Mucosa of rectum (tissue), 2 donors: ENCODE results near the gene CREM.

ENCODE experiments used
- H3K27ac ChIP-seq, 2 donors: one replicate each; pipeline ENCODE4 v1.7.0; 2013; ENCODE audit warnings: inconsistent platforms in 2 of 2, low read depth in 2 of 2, low read length in 2 of 2
- H3K27me3 ChIP-seq, 2 donors: one replicate each; pipeline ENCODE4 v1.7.0; 2013; ENCODE audit warnings: low read length in 2 of 2; ENCODE audit not compliant: control insufficient read depth in 2 of 2, insufficient read depth in 2 of 2
- H3K36me3 ChIP-seq, 2 donors: one replicate each; pipeline ENCODE4 v1.7.0; 2013; ENCODE audit warnings: low read length in 2 of 2; ENCODE audit not compliant: control insufficient read depth in 2 of 2, insufficient read depth in 2 of 2
- H3K4me1 ChIP-seq, 2 donors: one replicate each; pipeline ENCODE4 v1.7.0; 2013; ENCODE audit warnings: low read length in 2 of 2, mild to moderate bottlenecking in 1 of 2; ENCODE audit not compliant: control insufficient read depth in 2 of 2, insufficient read depth in 2 of 2
- H3K4me3 ChIP-seq, 2 donors: one replicate each; pipeline ENCODE4 v1.7.0; 2013; ENCODE audit warnings: low read length in 2 of 2
- H3K9ac ChIP-seq, 2 donors: one replicate each; pipeline ENCODE4 v1.7.0; 2013; ENCODE audit warnings: low read length in 2 of 2, low read depth in 1 of 2, mild to moderate bottlenecking in 1 of 2
- H3K9me3 ChIP-seq, 2 donors: one replicate each; pipeline ENCODE4 v1.7.0; 2013; ENCODE audit warnings: low read length in 2 of 2; ENCODE audit not compliant: control insufficient read depth in 2 of 2
- donor health status: healthy.
- donor health status: Normal muscosa, but diverticular disease.

The CREM gene

GRCh38 chr10:35257057-35257983, 130.7 kb downstream of the CREM start:
- no peaks in the 10 kb centered on the region for H3K27me3 ChIP-seq
- H3K9me3 ChIP-seq = peaks cover 0 to 2% of the 10 kb centered on the region in 2 donors
- no peak overlapping the region for H3K4me3 ChIP-seq
- no peaks in the 10 kb centered on the region for H3K4me1 ChIP-seq
- H3K27ac ChIP-seq = no peak overlapping the region
- no peak overlapping the region for H3K9ac ChIP-seq
- H3K36me3 ChIP-seq = no peaks in the 10 kb centered on the region

DNA sequence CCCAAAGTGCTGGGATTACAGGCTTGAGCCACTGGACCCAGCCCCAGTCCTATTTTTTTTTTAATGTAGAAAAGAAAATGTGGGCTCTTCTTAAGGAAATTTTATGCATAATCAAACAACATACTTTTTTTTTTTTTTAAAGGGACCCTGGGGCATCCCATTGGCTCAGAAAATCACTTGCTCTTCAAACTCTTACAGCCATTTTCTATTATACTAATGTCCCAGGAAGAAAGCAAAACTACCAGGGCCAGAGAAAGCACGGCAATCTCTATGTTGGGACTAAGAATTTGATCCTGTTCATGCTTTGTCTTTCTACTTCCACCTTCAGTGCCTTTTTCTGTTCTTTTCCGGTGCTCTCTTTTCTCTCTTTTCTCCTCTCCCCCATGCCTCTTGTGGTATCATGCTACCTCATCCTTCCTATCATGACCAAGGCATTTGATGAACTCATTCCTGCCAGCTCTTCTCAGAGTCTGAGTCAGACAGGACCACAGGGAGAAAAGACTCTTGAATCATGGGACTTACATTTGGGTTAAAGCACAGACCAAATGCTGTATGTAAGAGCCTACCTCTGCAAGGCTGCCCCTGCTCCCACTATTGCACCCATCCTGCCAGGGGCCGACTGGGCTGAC, 133.2 kb downstream of the CREM start:
- H3K4me3 ChIP-seq = no peak overlapping the region
- no peak overlapping the region for H3K9ac ChIP-seq
- peaks cover 0 to 2% of the 10 kb centered on the region in 2 donors for H3K9me3 ChIP-seq
- no peaks in the 10 kb centered on the region for H3K4me1 ChIP-seq
- no peak overlapping the region for H3K27ac ChIP-seq
- H3K36me3 ChIP-seq = no peaks in the 10 kb centered on the region
- H3K27me3 ChIP-seq = no peaks in the 10 kb centered on the region

DNA sequence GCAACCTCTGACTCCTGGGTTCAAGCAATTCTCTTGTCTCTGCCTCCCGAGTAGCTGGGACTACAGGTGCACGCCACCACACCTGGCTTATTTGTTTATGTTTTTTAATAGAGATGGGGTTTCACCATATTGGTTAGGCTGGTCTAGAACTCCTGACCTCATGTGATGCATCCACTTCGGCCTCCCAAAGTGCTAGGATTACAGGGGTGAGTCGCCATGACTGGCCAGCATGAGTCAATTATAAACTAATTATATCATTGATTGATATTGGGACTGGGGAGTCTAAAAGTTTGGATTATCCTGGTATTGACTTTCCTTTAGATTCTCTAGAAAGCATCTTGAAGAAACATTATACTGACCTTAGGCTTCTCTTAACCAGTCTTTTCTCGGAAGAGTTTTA, 135.8 kb downstream of the CREM start:
- H3K4me1 ChIP-seq = no peaks in the 10 kb centered on the region
- no peak overlapping the region for H3K27ac ChIP-seq
- no peak overlapping the region for H3K4me3 ChIP-seq
- H3K9me3 ChIP-seq = peaks cover 0 to 2% of the 10 kb centered on the region in 2 donors
- H3K36me3 ChIP-seq = no peaks in the 10 kb centered on the region
- H3K27me3 ChIP-seq = no peaks in the 10 kb centered on the region
- no peak overlapping the region for H3K9ac ChIP-seq
